Gastroesophageal sphincter (tissue), 4 donors: Measurements from ENCODE around the gene SMPDL3A. TPM values are rescaled to one million over a fixed set of nuclear protein-coding genes. Genes with fewer than 3 reads are reported as not detected.

Experiments
- small RNA-seq, 4 donors: library from RNA; depleted of rRNA; stranded (forward); fragments of <200 nt; gene quantifications; one replicate each; pipeline ENCODE3, GENCODE V24; 2016
- total RNA-seq, 4 donors: library from RNA; depleted of rRNA; stranded (reverse); fragments of >200 nt; gene quantifications; one replicate each; pipeline ENCODE4 v1.1.0, GENCODE V29; 2016

The SMPDL3A gene
- total RNA-seq, 4 donors from 2014 or later, result 6.5 to 11.5 (median 8.0) TPM

Small RNA genes lying within 50 kb of the gene (small RNA-seq; reads per million reads assigned to genes)
- gene RN7SL564P, result 0 reads per million in 4 donors

Other genes starting within 250 kb of the SMPDL3A start
- gene PKIB, start 178.9 kb upstream of the SMPDL3A start, total RNA-seq, result 1 to 10 TPM in 1 of 4 donors, under 1 TPM in 1, not detected in 2; 0.67 to 1.1 TPM
- under 1 TPM in 1 of 4 donors, not detected in 3; 0.15 TPM for gene FABP7, start 9.5 kb upstream of the SMPDL3A start, total RNA-seq
- under 1 TPM in 3 of 4 donors, not detected in 1; 0.27 to 0.54 (median 0.50) TPM for gene CLVS2, start 207.0 kb downstream of the SMPDL3A start, total RNA-seq